Thyroid gland (tissue), 4 donors: ENCODE results near the gene SLC16A8. TPM values are rescaled to one million over a fixed set of nuclear protein-coding genes. Genes with fewer than 3 reads are reported as not detected.
A peak's percentile ranks its signal among the peaks of the same experiment; 100 is the strongest.

Experiments used
- DNase-seq, 2 donors: peaks; one replicate each; pipeline ENCODE4 v3.0.0-alpha.2; 2019
- H3K27ac ChIP-seq, 3 donors: fragments of 200-600 bp; sonication (generic); 1 replicate in 2 of 3; 2 replicates in 1 of 3; pipeline ENCODE4 v1.5.1; 2016 to 2019; ENCODE audit warnings: mild to moderate bottlenecking in 1 of 3, moderate library complexity in 1 of 3
- H3K27me3 ChIP-seq: fragments of 200-600 bp; sonication (generic); one replicate; pipeline ENCODE4 v1.5.1; 2019
- H3K36me3 ChIP-seq, 2 donors: fragments of 200-600 bp; sonication (generic); one replicate each; pipeline ENCODE4 v1.5.1; 2016 to 2019
- H3K4me1 ChIP-seq, 2 donors: fragments of 200-600 bp; sonication (generic); one replicate each; pipeline ENCODE4 v1.5.1; 2017 to 2019
- H3K4me3 ChIP-seq, 3 donors: fragments of 200-600 bp; sonication (generic); replicated peaks in 1 of 3; 1 replicate in 2 of 3; 2 replicates in 1 of 3; pipeline ENCODE4 v1.5.1; 2016; ENCODE audit warnings: mild to moderate bottlenecking in 1 of 3
- H3K9me3 ChIP-seq: fragments of 200-600 bp; sonication (generic); one replicate; pipeline ENCODE4 v1.5.1; 2017
- POLR2A ChIP-seq, 2 donors: fragments of 450-650 bp; IDR thresholded peaks; one replicate each; pipeline ENCODE4 v1.6.1; 2017; ENCODE audit warnings: antibody characterized with exemption in 2 of 2, mild to moderate bottlenecking in 2 of 2, moderate library complexity in 1 of 2
- WGBS, 2 donors: methylation state at CpG; one replicate each; pipeline ENCODE4 v1.1.5; 2017; 5-methylcytosine and 5-hydroxymethylcytosine counted together
- intact Hi-C: fragments of 100-400 bp; cut with DNase I; formaldehyde crosslinking; loops from one replicate; pipeline ENCODE4 v1.15.1; 2023
- total RNA-seq, 4 donors: library from RNA; depleted of rRNA; stranded (reverse); fragments of >200 nt; gene quantifications; one replicate each; pipeline ENCODE4 v1.2.3, GENCODE V29; 2016
- TF ChIP-seq, protein P1 (sequence below), 6 experiments: fragments of 200-600 bp in 3 of 6; fragments of 450-650 bp in 3 of 6; sonication (generic) in 3 of 6; IDR thresholded peaks; one replicate each; pipeline ENCODE4 v1.5.1; 2016 to 2019; ENCODE audit warnings: antibody characterized with exemption in 6 of 6, mild to moderate bottlenecking in 2 of 6, inconsistent platforms in 1 of 6, moderate library complexity in 1 of 6

SLC16A8 gene
- total RNA-seq, 4 donors from 2014 or later, result 0.88 to 1.0 TPM; not detected in 2

DNA sequence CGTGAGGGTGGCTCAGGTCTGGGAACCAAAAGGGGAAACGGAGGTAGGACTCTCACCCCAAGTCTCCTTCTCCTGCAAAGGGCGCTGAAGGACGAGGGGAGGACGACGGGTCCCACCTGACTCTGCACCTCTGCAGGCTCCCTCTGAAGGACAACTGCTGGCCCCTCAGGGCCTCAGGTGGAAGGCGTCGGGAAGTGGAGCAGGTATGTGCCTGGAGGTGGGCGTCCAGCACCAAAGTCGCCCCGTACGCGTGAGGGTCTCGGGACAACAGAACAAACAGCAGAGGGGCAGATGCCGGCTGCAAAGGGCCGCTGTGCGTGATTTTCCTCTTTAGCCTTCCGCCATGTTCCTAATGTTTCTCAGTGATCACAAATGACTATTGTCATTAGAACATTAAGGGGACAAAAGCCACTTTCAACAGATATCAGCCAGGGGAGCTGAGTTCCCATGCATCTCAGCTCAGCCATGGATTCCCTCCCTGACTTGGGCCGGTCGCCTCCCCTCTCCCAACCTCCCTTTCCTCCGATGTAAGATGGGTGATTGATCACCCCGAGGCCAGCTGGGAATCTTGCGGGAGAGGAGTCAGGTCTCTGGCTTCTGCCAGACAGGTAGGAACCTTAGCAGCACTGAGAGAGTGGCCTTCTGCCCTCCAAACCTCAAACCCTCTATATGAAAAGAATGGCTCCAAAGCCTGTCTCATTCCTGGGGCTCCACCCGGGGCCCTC, 836 bp downstream of the SLC16A8 start:
- peaks cover 4% of the 10 kb centered on the region for H3K27me3 ChIP-seq
- TF ChIP-seq POLR2A (IDR thresholded peaks at IDR 0.05), result no peak
- TF ChIP-seq, protein P1, sequence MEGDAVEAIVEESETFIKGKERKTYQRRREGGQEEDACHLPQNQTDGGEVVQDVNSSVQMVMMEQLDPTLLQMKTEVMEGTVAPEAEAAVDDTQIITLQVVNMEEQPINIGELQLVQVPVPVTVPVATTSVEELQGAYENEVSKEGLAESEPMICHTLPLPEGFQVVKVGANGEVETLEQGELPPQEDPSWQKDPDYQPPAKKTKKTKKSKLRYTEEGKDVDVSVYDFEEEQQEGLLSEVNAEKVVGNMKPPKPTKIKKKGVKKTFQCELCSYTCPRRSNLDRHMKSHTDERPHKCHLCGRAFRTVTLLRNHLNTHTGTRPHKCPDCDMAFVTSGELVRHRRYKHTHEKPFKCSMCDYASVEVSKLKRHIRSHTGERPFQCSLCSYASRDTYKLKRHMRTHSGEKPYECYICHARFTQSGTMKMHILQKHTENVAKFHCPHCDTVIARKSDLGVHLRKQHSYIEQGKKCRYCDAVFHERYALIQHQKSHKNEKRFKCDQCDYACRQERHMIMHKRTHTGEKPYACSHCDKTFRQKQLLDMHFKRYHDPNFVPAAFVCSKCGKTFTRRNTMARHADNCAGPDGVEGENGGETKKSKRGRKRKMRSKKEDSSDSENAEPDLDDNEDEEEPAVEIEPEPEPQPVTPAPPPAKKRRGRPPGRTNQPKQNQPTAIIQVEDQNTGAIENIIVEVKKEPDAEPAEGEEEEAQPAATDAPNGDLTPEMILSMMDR (IDR thresholded peaks at IDR 0.05), result no peak
- H3K4me1 ChIP-seq, result peaks cover 12 to 24% of the 10 kb centered on the region in 2 donors
- no peaks in the 10 kb centered on the region for H3K9me3 ChIP-seq
- DNase-seq, result no peak
- H3K4me3 ChIP-seq, result no peak overlapping the region
- H3K27ac ChIP-seq, result no peak overlapping the region
- intact Hi-C loops, result no loop called here
- WGBS, 2 donors, result 84 to 85% methylated on average over 22 of the region's 24 CpGs
- H3K36me3 ChIP-seq, result no peaks in the 10 kb centered on the region

DNA sequence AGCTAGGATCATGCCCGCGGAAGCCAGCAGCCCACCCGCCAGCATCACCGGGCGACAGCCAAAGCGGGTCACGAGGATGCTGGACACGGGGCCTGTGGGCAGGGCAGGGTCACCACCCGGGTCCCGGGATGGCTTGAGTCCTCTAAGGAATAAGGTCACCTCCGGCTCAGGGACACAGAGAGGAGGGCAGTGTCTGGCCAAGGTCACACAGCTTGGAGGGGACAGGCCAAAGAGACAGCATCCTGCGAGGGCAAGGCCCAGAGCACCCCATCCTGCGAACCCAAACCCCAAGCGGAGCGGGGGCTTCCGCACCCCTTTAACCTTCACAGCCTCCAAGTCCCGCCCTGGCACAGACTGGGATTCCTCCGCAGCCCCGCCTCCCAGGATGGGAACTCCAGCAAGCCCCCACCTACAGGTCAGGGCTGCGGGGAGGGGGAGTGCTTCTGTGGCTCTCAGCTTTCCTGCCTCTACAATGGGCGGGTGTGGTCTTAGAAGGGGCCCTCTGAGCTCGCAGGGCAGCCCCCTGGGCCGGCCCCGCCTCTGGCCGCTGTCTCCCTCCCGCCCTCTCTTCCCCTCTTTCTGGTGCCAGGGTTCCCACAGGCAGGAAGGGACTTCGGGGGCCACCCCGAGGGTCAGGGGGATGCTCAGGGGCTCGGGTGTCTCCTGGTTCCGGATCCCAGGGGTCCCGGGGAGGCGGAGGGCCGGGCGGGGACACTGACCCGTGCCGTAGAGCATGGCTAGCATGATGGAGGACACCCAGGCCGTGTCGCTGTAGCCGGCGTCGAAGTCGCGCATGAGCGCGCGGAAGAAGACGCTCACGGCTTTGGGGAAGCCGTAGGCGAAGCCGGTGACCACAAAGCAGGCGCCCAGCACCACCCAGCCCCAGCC, 1.8 kb downstream of the SLC16A8 start:
- TF ChIP-seq, protein P1 (IDR thresholded peaks at IDR 0.05), result no peak
- no peak for TF ChIP-seq POLR2A (IDR thresholded peaks at IDR 0.05)
- Histone ChIP-seq H3K27ac (no peak overlapping the region), H3K27me3 (peaks cover 4% of the 10 kb centered on the region), H3K9me3 (no peaks in the 10 kb centered on the region), H3K36me3 (no peaks in the 10 kb centered on the region), H3K4me3 (peak overlapping the region in 1 of 3 donors; percentile 17), H3K4me1 (peaks cover 12 to 24% of the 10 kb centered on the region in 2 donors)
- intact Hi-C loops, result no loop called here
- WGBS, 2 donors, result 19 to 27% methylated on average over 5 to 7 of the region's 52 CpGs
- DNase-seq, result no peak

DNA sequence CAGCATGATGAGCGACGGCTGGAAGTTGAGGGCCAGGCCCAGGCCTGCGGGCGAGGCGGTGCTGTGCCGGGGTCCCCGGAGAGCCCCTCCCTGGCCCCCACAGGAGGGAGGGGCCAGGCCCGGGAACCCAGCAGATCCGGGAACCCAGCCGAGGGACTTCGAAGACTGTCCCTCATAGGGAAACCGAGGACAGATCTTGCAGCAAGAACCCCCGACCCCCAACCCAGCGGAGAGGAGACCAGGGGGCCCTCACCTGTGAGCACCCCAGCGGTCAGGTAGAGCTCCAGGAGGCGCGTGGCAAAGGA, 2.4 kb downstream of the SLC16A8 start:
- intact Hi-C loops, result no loop called here
- 10% methylated on average over 2 of the region's 17 CpGs; no CpG with 5 or more reads in 1 of the 2 donors for WGBS, 2 donors

DNA sequence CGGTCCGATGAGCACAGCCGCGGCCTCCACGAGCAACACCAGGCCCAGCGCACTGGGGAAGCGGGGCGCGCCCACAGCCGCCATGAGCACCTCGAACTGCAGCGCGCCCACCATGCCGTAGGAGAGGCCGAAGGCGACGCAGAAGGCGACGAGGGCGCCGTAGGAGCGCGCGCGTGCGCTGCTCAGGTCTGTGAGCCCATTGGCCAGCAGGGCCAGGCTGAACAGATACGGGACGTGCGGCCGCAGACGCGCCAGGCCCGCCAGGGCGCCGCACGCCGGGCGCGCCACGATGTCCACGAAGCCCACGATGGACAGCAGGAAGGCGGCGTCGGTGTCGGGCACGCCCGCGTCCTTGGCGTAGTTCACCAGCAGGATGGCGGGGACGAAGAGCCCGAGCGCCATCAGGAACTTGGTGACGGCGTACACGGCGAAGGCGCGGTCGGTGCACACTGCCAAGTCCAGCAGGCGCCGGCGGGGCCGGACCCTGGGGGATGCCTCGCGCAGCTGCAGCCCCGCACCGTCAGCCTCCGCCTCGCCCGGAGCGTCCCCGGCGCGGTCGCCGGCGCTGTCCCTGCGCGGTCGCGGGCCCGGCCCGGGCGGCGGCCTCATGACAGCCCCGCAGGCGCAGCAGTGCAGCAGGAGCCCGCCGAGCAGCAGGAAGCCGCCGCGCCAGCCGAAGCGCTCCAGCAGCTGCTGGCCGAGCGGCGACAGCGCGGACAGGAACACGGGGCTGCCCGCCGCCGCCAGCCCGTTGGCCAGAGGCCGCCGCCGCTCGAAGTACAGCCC, 2.9 kb downstream of the SLC16A8 start:
- no peaks in the 10 kb centered on the region for H3K36me3 ChIP-seq
- H3K27me3 ChIP-seq, result peaks cover 4% of the 10 kb centered on the region
- DNase-seq, result peak; percentile 38 to 47
- H3K27ac ChIP-seq, result no peak overlapping the region
- H3K4me1 ChIP-seq, result peaks cover 12 to 24% of the 10 kb centered on the region in 2 donors
- TF ChIP-seq, protein P1 (IDR thresholded peaks at IDR 0.05), result peak in 1 of 6 experiments; percentile 5
- peak in 1 of 2 donors; percentile 5 for TF ChIP-seq POLR2A (IDR thresholded peaks at IDR 0.05)
- 6 to 10% methylated on average over 8 to 10 of the region's 110 CpGs for WGBS, 2 donors
- intact Hi-C loops, result no loop called here
- peak overlapping the region in 1 of 3 donors; percentile 17 for H3K4me3 ChIP-seq
- H3K9me3 ChIP-seq, result no peaks in the 10 kb centered on the region

More for the DNA sequence above, 2.4 kb downstream of the SLC16A8 start:
- no peak for TF ChIP-seq POLR2A (IDR thresholded peaks at IDR 0.05)
- TF ChIP-seq, protein P1 (IDR thresholded peaks at IDR 0.05), result no peak
- H3K27me3 ChIP-seq, result peaks cover 4% of the 10 kb centered on the region
- H3K4me3 ChIP-seq, result peak overlapping the region in 1 of 3 donors; percentile 17
- H3K9me3 ChIP-seq, result no peaks in the 10 kb centered on the region
- H3K27ac ChIP-seq, result no peak overlapping the region
- H3K4me1 ChIP-seq, result peaks cover 12 to 24% of the 10 kb centered on the region in 2 donors
- DNase-seq, result no peak
- no peaks in the 10 kb centered on the region for H3K36me3 ChIP-seq
